Mesangial cell (primary cell): Measurements from ENCODE around the gene DCUN1D5. TPM values are rescaled to one million over a fixed set of nuclear protein-coding genes. Genes with fewer than 3 reads are reported as not detected.

Experiments
- total RNA-seq: library from RNA; depleted of rRNA; stranded (reverse); fragments of >200 nt; gene quantifications from 2 replicates; pipeline ENCODE4 v1.2.3, GENCODE V29; 2015

Gene DCUN1D5
- 68.5 and 106 TPM in 2 replicates for total RNA-seq

GRCh38 chr11:103091801-103092524, at the start of gene DCUN1D5:
Gene DCUN1D5, minus strand, starts transcription at chr11:103092160. Its CDS starts 288 bp downstream, at chr11:103091872.

GRCh38 chr11:103108933-103109817, 17.2 kb upstream of the DCUN1D5 start, which contains the start of gene DYNC2H1:
Gene DYNC2H1, plus strand, starts transcription at chr11:103109426. Its CDS starts 149 bp downstream, at chr11:103109575.

Other genes with a start within 250 kb of the DCUN1D5 start
- gene MMP3, start 248.6 kb downstream of the DCUN1D5 start, total RNA-seq, result 1.0 TPM in 1 of 2 replicates, not detected in the other
- gene MMP12, start 217.2 kb downstream of the DCUN1D5 start, total RNA-seq, result not detected in 2 replicates
- 0.33 and 4.1 TPM in 2 replicates for gene MMP13, start 136.4 kb downstream of the DCUN1D5 start, total RNA-seq
- gene DYNC2H1, start 17.3 kb upstream of the DCUN1D5 start, total RNA-seq, result 8.1 and 14.3 TPM in 2 replicates